SK-N-SH (cell line): ENCODE results near the gene KCNH8.

Source experiments
- EP300 ChIP-seq, 2 experiments: IDR thresholded peaks; 2 replicates each; pipeline versions ENCODE4 v1.4.0 to v1.6.1; 2012; ENCODE audit warnings: borderline replicate concordance in 1 of 2, low read depth in 1 of 2, low read length in 1 of 2
- SIN3A ChIP-seq: IDR thresholded peaks from 2 replicates; pipeline ENCODE4 v1.6.1; 2012; ENCODE audit warnings: low read depth, mild to moderate bottlenecking, low read length, moderate library complexity, borderline replicate concordance

DNA sequence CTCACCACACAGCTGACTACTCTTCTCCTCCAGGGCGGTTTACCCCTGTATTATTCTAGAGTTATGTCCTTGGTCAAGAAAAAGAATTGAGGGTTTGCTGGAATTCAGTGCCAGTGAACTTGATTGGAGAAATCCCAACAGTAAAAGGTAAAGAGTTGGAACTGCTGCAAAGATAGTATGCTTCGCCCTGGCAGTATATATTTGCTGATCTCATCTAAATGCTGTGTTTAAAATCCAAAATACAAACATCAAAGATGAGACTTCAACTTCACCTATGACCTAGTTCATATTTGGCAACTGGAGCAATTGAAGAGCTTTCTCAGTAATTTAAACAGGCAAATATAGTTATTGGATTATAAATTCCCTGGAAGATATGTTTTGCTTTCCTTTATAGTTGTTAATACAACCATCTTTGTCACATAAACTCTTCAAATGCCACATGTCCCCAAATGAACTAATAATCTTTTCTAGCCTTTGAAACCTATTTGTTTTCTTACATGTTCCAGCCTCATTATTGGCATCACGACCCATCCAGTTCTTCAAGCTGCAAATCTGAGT, 6.5 kb downstream of the KCNH8 start:
- no peak for TF ChIP-seq EP300 (IDR thresholded peaks at IDR 0.05; ENCODE audit: borderline replicate concordance in 1 of 2, low read depth in 1 of 2, low read length in 1 of 2)
- TF ChIP-seq SIN3A: no peak
